K562 (cell line): ENCODE measurements around the gene RUNX3.

Source experiments
- ATF1 ChIP-seq, 2 experiments: fragments of 450-650 bp in 1 of 2; IDR thresholded peaks; 2 replicates each; pipeline ENCODE4 v1.6.1; 2016; ENCODE audit warnings: missing compliant biosample characterization in 1 of 2, missing genetic modification characterization in 1 of 2
- CREB3 ChIP-seq: fragments of 450-650 bp; conservative IDR thresholded peaks from 2 replicates; pipeline ENCODE4 v1.6.1; 2016; ENCODE audit warnings: missing genetic modification characterization, low read depth, mild to moderate bottlenecking, missing compliant biosample characterization, moderate library complexity
- CTCF ChIP-seq, 3 experiments: IDR thresholded peaks in 2 of 3; conservative IDR thresholded peaks in 1 of 3; 2 replicates each; pipeline ENCODE4 v1.5.1; 2011 to 2012; ENCODE audit warnings: low read length in 3 of 3, mild to moderate bottlenecking in 3 of 3, control low read depth in 2 of 3, improper control_type of control experiment in 1 of 3, inconsistent platforms in 1 of 3, low read depth in 1 of 3, mixed read lengths in 1 of 3, moderate library complexity in 1 of 3; ENCODE audit not compliant: insufficient read depth in 2 of 3
- GABPB1 ChIP-seq: sonication (generic); formaldehyde crosslinking; IDR thresholded peaks from 2 replicates; pipeline ENCODE4 v1.8.0; 2022; ENCODE audit warnings: mild to moderate bottlenecking, missing genetic modification reagents
- MLX ChIP-seq, 2 experiments: fragments of 450-650 bp in 1 of 2; sonication (generic) in 1 of 2; formaldehyde crosslinking; conservative IDR thresholded peaks; 2 replicates each; pipeline versions ENCODE4 v1.4.0 to v1.8.1; 2020 to 2022; ENCODE audit warnings: mild to moderate bottlenecking in 1 of 2, missing genetic modification reagents in 1 of 2
- RBM39 ChIP-seq: fragments of 200-400 bp; formaldehyde crosslinking; optimal IDR thresholded peaks from 2 replicates; pipeline ENCODE3; 2018; ENCODE audit warnings: low read depth, low read length
- TAF9B ChIP-seq: fragments of 450-650 bp; IDR thresholded peaks from 2 replicates; pipeline ENCODE4 v1.6.1; 2018; ENCODE audit warnings: mild to moderate bottlenecking; ENCODE audit not compliant: partially characterized antibody
- ZHX1 ChIP-seq: fragments of 150-350 bp; conservative IDR thresholded peaks from 2 replicates; pipeline ENCODE4 v1.6.1; 2014; ENCODE audit warnings: low read length

GRCh38 chr1:24931468-24932231, 1.6 kb upstream of the RUNX3 start:
- TF ChIP-seq GABPB1 = no peak
- TF ChIP-seq CTCF (IDR thresholded peaks at IDR 0.05 in 2 of 3, conservative IDR thresholded peaks at IDR 0.05 in 1 of 3; ENCODE audit: insufficient read depth in 2 of 3, low read depth in 1 of 3, low read length in 3 of 3) = no peak
- no peak for TF ChIP-seq ZHX1
- no peak for TF ChIP-seq TAF9B
- no peak for TF ChIP-seq ATF1 (CRISPR knock-in tag; IDR thresholded peaks at IDR 0.05)
- TF ChIP-seq ATF1 (tag; IDR thresholded peaks at IDR 0.05) = no peak
- TF ChIP-seq CREB3 (tag) = no peak
- TF ChIP-seq MLX (CRISPR knock-in tag; conservative IDR thresholded peaks at IDR 0.05) = no peak
- TF ChIP-seq RBM39 = no peak
